K562 (cell line): Measurements from ENCODE around the gene THAP9. TPM values are rescaled to one million over a fixed set of nuclear protein-coding genes. Genes with fewer than 3 reads are reported as not detected.

Experiments used
- AFF4 ChIP-seq: sonication (generic); formaldehyde crosslinking; IDR thresholded peaks from 2 replicates; pipeline ENCODE4 v1.8.0; 2023; ENCODE audit warnings: mild to moderate bottlenecking, missing genetic modification reagents
- ATF6 ChIP-seq: sonication (generic); formaldehyde crosslinking; IDR thresholded peaks from 2 replicates; pipeline ENCODE4 v1.4.0; 2020; ENCODE audit warnings: mild to moderate bottlenecking, missing genetic modification reagents
- FOSL1 ChIP-seq: fragments of 200-800 bp; sonication (Bioruptor generic); conservative IDR thresholded peaks from 2 replicates; pipeline ENCODE4 v1.6.1; 2016; ENCODE audit warnings: missing genetic modification characterization, missing compliant biosample characterization
- FOXK2 ChIP-seq, 2 experiments: fragments of 450-650 bp; IDR thresholded peaks in 1 of 2; conservative IDR thresholded peaks in 1 of 2; 2 replicates each; pipeline ENCODE4 v1.6.1; 2016; ENCODE audit warnings: low read depth in 2 of 2, mild to moderate bottlenecking in 1 of 2
- GABPB1 ChIP-seq: sonication (generic); formaldehyde crosslinking; IDR thresholded peaks from 2 replicates; pipeline ENCODE4 v1.8.0; 2022; ENCODE audit warnings: mild to moderate bottlenecking, missing genetic modification reagents
- KDM5B ChIP-seq: fragments of 200-600 bp; sonication (generic); IDR thresholded peaks from 2 replicates; pipeline ENCODE4 v1.6.1; 2012; ENCODE audit warnings: low read depth, mild to moderate bottlenecking, moderate library complexity, low read length, control low read depth, inconsistent platforms; ENCODE audit not compliant: insufficient replicate concordance
- KLF16 ChIP-seq: IDR thresholded peaks from 2 replicates; pipeline ENCODE4 v1.6.1; 2016; ENCODE audit warnings: antibody characterized with exemption
- MNT ChIP-seq, 2 experiments: fragments of 450-650 bp; conservative IDR thresholded peaks; 2 replicates each; pipeline ENCODE4 v1.6.1; 2017; ENCODE audit warnings: mild to moderate bottlenecking in 2 of 2, moderate library complexity in 2 of 2
- MTA3 ChIP-seq: fragments of 450-650 bp; formaldehyde crosslinking; IDR thresholded peaks from 2 replicates; pipeline ENCODE4 v1.6.1; 2017; ENCODE audit warnings: mild to moderate bottlenecking, borderline replicate concordance
- NFATC3 ChIP-seq: fragments of 450-650 bp; IDR thresholded peaks from 2 replicates; pipeline ENCODE4 v1.6.1; 2017; ENCODE audit warnings: mild to moderate bottlenecking
- POLR2A ChIP-seq: fragments of 450-650 bp; conservative IDR thresholded peaks from 2 replicates; pipeline ENCODE4 v1.6.1; 2016
- YY1 ChIP-seq, 3 experiments: IDR thresholded peaks; 2 replicates each; pipeline ENCODE4 v1.6.1; 2011; ENCODE audit warnings: low read length in 2 of 3, mild to moderate bottlenecking in 2 of 3, moderate library complexity in 2 of 3, borderline replicate concordance in 1 of 3, control low read depth in 1 of 3, low read depth in 1 of 3; ENCODE audit not compliant: insufficient read depth in 3 of 3, insufficient replicate concordance in 2 of 3, control insufficient read depth in 1 of 3, insufficient read length in 1 of 3; ENCODE audit errors: extremely low read depth in 1 of 3
- ZFX ChIP-seq: sonication (generic); formaldehyde crosslinking; IDR thresholded peaks from 2 replicates; pipeline ENCODE4 v1.8.0; 2022; ENCODE audit warnings: mild to moderate bottlenecking, missing genetic modification reagents, moderate library complexity
- ZNF146 ChIP-seq: IDR thresholded peaks from one replicate; pipeline ENCODE4 v1.6.1; 2018; ENCODE audit warnings: missing compliant biosample characterization; ENCODE audit not compliant: unreplicated experiment
- ZNF232 ChIP-seq: sonication (generic); formaldehyde crosslinking; IDR thresholded peaks from 2 replicates; pipeline ENCODE4 v1.8.0; 2022; ENCODE audit warnings: mild to moderate bottlenecking, missing genetic modification reagents
- ZNF316 ChIP-seq: fragments of 450-650 bp; IDR thresholded peaks from 2 replicates; pipeline ENCODE4 v1.6.1; 2016
- polyA plus RNA-seq, 8 experiments: library from polyadenylated mRNA; depleted of rRNA in 4 of 8; stranded (reverse) in 5 of 8; unstranded in 3 of 8; fragments of >200 nt; fragmentation: Nextera tagmentation in 2 of 8; fragmentation: Illumina TruSeq in 1 of 8; extraction: Ambion mirVana in 2 of 8; extraction: Trizol in 1 of 8; gene quantifications; 2 replicates each; pipeline versions ENCODE4 v1.2.1 to v1.2.3, GENCODE V29; 2011 to 2014; ENCODE audit warnings: inconsistent platforms in 1 of 8, missing spikeins in 1 of 8
- total RNA-seq, 7 experiments: library from RNA; depleted of rRNA in 6 of 7; stranded (reverse); fragments of >200 nt in 6 of 7; fragmentation: Illumina TruSeq in 2 of 7; extraction: Trizol in 2 of 7; gene quantifications; 2 replicates each; pipeline versions ENCODE4 v1.2.1 to v1.2.3, GENCODE V29; 2011 to 2021; ENCODE audit warnings: low replicate concordance in 1 of 7

Gene THAP9
- total and polyA plus RNA-seq, 9 of the 15 experiments (the other 6 are each of a cell fraction or from before 2014, with no cell fraction given), result 3.4 to 7.0 (median 5.4) TPM

- TF ChIP-seq NFATC3 (peak; percentile 89), ATF6 (CRISPR knock-in tag) (no peak), KDM5B (peak; percentile 46), FOSL1 (tag) (peak; percentile 92), ZNF232 (CRISPR knock-in tag) (no peak), FOXK2 (conservative IDR thresholded peaks at IDR 0.05 in 1 of 2, IDR thresholded peaks at IDR 0.05 in 1 of 2; ENCODE audit: low read depth in 2 of 2) (0 out of 4 replicates have a peak, but pooled peaks of 1 of the 2 experiments have one; percentile 19), AFF4 (CRISPR knock-in tag) (peak; percentile 75; the same call in 1 of the 2 replicates), MNT (conservative IDR thresholded peaks at IDR 0.05) (0 out of 4 replicates have a peak, but pooled peaks of 1 of the 2 experiments have one; percentile 7), ZFX (CRISPR knock-in tag) (no peak), YY1 (IDR thresholded peaks at IDR 0.05; ENCODE audit: borderline replicate concordance in 1 of 3, control insufficient read depth in 1 of 3, extremely low read depth in 1 of 3, insufficient read depth in 3 of 3, insufficient read length in 1 of 3, insufficient replicate concordance in 2 of 3, low read depth in 1 of 3, low read length in 2 of 3) (peak in 1 of 3 experiments; percentile 36), ZNF146 (peak; percentile 44), ZNF316 (peak; percentile 22; the same call in 1 of the 2 replicates), GABPB1 (no peak), POLR2A (no peak), KLF16 (no peak), MTA3 (no peak)
Measured at GRCh38 chr4:82898322-82899243, 2.0 kb upstream of the THAP9 start (continued).
